Right renal pelvis (tissue), 4 donors: ENCODE results near the gene GNG14. TPM values are rescaled to one million over a fixed set of nuclear protein-coding genes. Genes with fewer than 3 reads are reported as not detected.
"Not testable (repeated sequence)": the region's sequence is repeated elsewhere in the genome, so short reads cannot be mapped to it uniquely, and the experiment has no call there.

Experiments used
- DNase-seq, 4 donors: peaks; one replicate each; pipeline ENCODE4 v3.0.0-alpha.2; 2013; ENCODE audit warnings: low read depth in 4 of 4, low spot score in 3 of 4, missing footprints in 1 of 4
- polyA plus RNA-seq, 4 donors: library from polyadenylated mRNA; unstranded; fragments of 120-200 nt; gene quantifications; one replicate each; pipeline ENCODE4 v1.2.1, GENCODE V29; 2013; ENCODE audit not compliant: insufficient read length in 4 of 4

GNG14 gene
- polyA plus RNA-seq: under 1 TPM in 2 of 4 donors, not detected in 2; 0.39 to 0.56 TPM

- no peak for DNase-seq
Measured at GRCh38 chr19:12687496-12688196, at the start of gene GNG14. Gene GNG14, plus strand, starts transcription at chr19:12687998. Its CDS starts 51 bp downstream, at chr19:12688049.

- no peak for DNase-seq
Measured at GRCh38 chr19:12638611-12639182, 49.1 kb upstream of the GNG14 start.

- peak; percentile 50 to 65 (median 55) for DNase-seq
Measured at GRCh38 chr19:12639901-12640613, 47.7 kb upstream of the GNG14 start.

- DNase-seq: no peak
Measured at GRCh38 chr19:12641456-12641855, 46.3 kb upstream of the GNG14 start.

GRCh38 chr19:12642506-12642905 lies 45.3 kb upstream of the GNG14 start:
- DNase-seq: no peak

GRCh38 chr19:12643716-12644115 lies 44.1 kb upstream of the GNG14 start:
- DNase-seq: not testable (repeated sequence)

GRCh38 chr19:12646551-12646950 lies 41.2 kb upstream of the GNG14 start:
- DNase-seq: no peak

- DNase-seq: no peak
Measured at GRCh38 chr19:12647047-12647446, 40.8 kb upstream of the GNG14 start.

- no peak for DNase-seq
Measured at GRCh38 chr19:12647490-12648071, 40.2 kb upstream of the GNG14 start.

GRCh38 chr19:12648088-12648487 lies 39.7 kb upstream of the GNG14 start:
- DNase-seq: no peak

- DNase-seq: no peak
Measured at GRCh38 chr19:12649941-12650340, 37.9 kb upstream of the GNG14 start.

- no peak for DNase-seq
Measured at GRCh38 chr19:12652219-12652618, 35.6 kb upstream of the GNG14 start.

GRCh38 chr19:12655546-12655945 lies 32.3 kb upstream of the GNG14 start:
- no peak for DNase-seq

- no peak for DNase-seq
Measured at GRCh38 chr19:12656899-12657571, 30.8 kb upstream of the GNG14 start.

- DNase-seq: no peak
Measured at GRCh38 chr19:12657966-12658365, 29.8 kb upstream of the GNG14 start.

- no peak for DNase-seq
Measured at GRCh38 chr19:12660980-12661379, 26.8 kb upstream of the GNG14 start.

GRCh38 chr19:12664406-12665280 lies 23.2 kb upstream of the GNG14 start:
- DNase-seq: no peak

- DNase-seq: no peak
Measured at GRCh38 chr19:12665281-12665573, 22.6 kb upstream of the GNG14 start.

- DNase-seq: no peak
Measured at GRCh38 chr19:12665671-12666264, 22.0 kb upstream of the GNG14 start.
